ENCODE results near the gene POU2F1.

POU2F1 gene

DNA sequence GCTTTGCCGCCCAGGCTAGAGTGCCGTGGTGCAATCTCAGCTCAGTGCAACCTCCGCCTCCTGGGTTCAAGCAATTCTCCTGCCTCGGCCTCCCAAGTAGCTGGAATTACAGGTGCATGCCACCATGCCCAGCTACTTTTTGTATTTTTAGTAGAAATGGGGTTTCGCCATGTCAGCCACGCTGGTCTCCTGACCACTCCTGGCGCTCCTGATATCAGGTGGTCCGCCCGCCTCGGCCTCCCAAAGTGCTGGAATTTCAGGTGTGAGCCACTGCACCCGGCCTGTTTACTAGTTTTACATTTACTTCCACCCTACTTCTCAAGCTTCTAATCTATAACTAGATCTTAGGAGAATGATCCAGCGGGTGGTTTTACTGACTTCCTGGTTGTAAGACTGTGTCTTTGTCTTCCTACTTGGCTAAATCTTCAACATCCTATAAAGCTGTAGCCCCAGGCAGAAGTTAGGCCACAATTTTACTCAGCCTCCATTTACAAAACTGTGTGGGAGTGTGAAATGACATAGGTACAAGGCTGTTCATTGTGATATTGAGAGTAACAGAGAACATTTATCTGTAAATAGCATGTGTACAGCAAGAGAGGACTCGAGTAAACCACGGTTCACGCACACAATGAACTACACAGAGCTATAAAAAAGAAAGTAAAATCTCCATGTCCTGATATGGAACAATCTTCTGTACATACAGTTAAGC, 9.6 kb upstream of the POU2F1 start:
- no peak for DNase-seq (ENCODE audit: low read depth)
- H3K4me3 ChIP-seq (ENCODE audit: control insufficient read depth, low read depth, low read length), result no peak overlapping the region
- TF ChIP-seq, protein P1, sequence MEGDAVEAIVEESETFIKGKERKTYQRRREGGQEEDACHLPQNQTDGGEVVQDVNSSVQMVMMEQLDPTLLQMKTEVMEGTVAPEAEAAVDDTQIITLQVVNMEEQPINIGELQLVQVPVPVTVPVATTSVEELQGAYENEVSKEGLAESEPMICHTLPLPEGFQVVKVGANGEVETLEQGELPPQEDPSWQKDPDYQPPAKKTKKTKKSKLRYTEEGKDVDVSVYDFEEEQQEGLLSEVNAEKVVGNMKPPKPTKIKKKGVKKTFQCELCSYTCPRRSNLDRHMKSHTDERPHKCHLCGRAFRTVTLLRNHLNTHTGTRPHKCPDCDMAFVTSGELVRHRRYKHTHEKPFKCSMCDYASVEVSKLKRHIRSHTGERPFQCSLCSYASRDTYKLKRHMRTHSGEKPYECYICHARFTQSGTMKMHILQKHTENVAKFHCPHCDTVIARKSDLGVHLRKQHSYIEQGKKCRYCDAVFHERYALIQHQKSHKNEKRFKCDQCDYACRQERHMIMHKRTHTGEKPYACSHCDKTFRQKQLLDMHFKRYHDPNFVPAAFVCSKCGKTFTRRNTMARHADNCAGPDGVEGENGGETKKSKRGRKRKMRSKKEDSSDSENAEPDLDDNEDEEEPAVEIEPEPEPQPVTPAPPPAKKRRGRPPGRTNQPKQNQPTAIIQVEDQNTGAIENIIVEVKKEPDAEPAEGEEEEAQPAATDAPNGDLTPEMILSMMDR (conservative IDR thresholded peaks at IDR 0.05; ENCODE audit: control insufficient read depth, insufficient read depth, low read depth, low read length), result no peak

DNA sequence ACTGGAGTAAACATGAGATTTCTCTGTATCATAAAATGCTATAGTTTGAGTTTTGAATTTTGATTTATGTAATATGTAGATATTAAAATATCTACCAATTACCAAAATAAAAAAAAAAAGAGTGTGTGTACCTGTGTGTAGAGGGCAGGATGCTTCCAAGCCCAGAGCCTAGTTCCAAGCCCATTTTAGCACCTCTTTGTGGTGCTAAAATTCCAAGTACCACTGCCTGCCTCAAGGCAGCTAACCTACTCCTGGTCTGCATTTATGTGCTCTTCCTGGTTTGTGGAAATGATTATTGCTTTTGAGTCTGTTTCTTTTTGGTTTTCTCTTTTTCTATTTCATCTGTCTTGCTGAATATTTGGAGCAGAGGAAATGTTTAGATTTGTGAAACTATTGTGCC, 8.7 kb upstream of the POU2F1 start:
- no peak for DNase-seq (ENCODE audit: low read depth)
- TF ChIP-seq, protein P1 (conservative IDR thresholded peaks at IDR 0.05; ENCODE audit: control insufficient read depth, insufficient read depth, low read depth, low read length), result no peak
- no peak overlapping the region for H3K4me3 ChIP-seq (ENCODE audit: control insufficient read depth, low read depth, low read length)

DNA sequence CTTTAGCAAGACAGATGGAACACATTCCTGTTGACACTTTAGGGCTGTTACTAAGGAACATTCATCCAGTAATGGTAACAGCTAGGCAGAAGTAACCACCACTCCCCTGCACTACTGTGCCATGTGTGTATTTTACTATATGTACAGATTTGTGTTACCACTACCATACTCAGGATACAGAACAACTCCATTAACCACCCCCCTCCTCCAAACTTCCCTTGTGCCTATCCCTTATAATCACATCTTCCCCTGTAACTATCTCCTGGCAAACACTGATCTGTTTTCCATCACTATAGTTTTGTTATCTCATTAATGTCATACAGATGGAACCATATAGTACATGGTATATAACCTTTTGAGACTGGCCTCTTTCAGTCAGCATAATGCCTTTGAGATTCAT, 3.9 kb upstream of the POU2F1 start:
- H3K4me3 ChIP-seq (ENCODE audit: control insufficient read depth, low read depth, low read length), result no peak overlapping the region
- TF ChIP-seq, protein P1 (conservative IDR thresholded peaks at IDR 0.05; ENCODE audit: control insufficient read depth, insufficient read depth, low read depth, low read length), result no peak
- DNase-seq (ENCODE audit: low read depth), result no peak

DNA sequence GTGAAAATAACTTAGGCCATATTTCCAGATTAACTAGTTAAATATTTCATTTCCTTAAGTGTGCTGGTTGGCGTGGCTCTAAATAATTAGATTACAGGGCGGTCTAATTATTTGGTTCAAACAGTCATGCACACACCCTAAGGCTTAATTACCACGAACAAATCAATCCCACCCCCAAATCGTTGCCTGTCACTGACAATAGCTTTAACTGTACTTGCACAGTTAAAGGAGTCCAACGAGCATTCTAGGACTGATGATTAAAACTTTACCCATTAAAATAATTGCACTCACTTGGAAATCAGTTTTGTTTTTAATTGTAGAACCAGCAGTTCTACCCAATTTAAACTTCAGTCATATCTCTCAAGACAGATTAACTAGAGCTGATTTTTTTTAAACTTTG, 1.5 kb upstream of the POU2F1 start:
- DNase-seq (ENCODE audit: low read depth), result no peak
- H3K4me3 ChIP-seq (ENCODE audit: control insufficient read depth, low read depth, low read length), result peak overlapping the region; percentile 94
- TF ChIP-seq, protein P1 (conservative IDR thresholded peaks at IDR 0.05; ENCODE audit: control insufficient read depth, insufficient read depth, low read depth, low read length), result no peak

DNA sequence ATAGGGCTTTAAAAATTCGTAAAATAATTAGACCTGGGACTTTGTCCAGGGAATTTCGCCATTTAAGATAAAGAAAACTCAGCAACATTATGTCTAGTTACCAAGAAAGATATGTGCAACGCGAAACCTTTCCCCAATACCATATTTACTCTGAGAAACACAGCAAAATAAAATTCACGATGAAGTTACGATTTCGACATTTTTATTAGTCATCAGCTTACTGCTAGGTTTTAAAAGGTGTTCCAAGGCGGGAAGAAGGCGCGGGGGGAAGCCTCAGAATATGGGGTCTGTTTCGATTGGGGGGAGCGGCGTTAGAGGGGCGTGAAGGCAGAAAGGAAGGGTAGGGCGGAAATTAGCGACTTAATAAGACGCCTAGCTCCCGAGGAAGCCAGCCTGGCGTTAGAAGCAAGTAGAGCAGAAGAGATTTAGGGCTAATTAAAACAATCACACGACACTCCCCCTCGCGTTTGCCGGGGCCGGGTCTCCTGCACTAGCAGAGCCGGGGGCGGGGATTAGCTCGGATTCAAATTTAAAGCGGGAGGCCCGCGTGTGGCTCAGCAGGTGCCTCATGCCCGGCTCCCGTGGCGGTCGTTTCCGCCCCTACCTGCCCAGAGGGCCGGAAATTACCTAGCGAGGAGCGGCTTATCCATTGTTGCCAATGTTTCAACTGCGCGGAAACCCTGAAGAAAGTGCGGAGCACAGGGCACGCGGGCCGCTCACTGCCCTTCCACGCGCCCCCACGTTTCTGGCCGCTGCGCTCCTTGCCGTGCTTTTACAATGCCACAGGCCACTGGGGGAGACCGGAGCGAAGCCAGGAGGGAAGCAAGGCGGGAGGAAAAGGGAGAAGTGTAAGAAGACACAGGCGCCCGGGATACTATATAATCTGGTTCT, 795 bp upstream of the POU2F1 start:
- TF ChIP-seq, protein P1 (conservative IDR thresholded peaks at IDR 0.05; ENCODE audit: control insufficient read depth, insufficient read depth, low read depth, low read length), result no peak
- H3K4me3 ChIP-seq (ENCODE audit: control insufficient read depth, low read depth, low read length), result peak overlapping the region; percentile 94
- peak; percentile 46 for DNase-seq (ENCODE audit: low read depth)

DNA sequence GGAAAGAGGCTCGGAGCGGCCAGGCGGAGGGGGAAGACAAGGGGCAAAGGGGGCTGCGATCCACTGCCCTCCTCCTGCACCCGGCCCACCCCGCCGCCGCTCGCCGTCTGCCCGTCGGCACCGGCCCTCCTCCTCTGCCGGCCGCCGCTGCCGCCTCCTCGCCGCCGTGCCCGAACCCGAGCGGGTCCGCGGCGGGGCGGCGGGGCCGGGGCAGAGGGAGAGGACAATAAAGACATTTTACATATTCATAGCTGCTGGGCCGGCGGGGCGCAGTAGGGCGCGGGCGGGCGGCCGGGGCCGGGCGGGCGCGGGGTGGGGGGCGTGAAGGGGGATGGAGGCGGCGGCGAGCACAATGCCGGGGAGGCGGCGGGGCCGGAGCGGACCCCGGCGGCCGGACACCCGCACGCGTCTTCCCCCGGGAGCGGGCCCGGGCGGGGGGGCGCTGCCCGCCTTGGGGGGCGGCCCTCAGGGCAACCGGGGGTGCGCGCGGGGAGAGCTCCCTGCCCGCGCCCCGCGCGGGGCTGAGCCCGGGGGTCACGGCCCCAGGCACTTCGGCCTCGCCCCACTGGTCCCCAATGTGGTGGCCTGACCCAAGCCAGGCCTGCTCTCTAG, 546 bp downstream of the POU2F1 start:
- TF ChIP-seq, protein P1 (conservative IDR thresholded peaks at IDR 0.05; ENCODE audit: control insufficient read depth, insufficient read depth, low read depth, low read length), result no peak
- DNase-seq (ENCODE audit: low read depth), result no peak
- H3K4me3 ChIP-seq (ENCODE audit: control insufficient read depth, low read depth, low read length), result peak overlapping the region; percentile 71
